H1 (cell line): ENCODE measurements around the gene GNL2. TPM values are rescaled to one million over a fixed set of nuclear protein-coding genes. Genes with fewer than 3 reads are reported as not detected.

Source experiments
- CTCF ChIA-PET: fragments of 300-600 bp; sonication (Branson Sonifier 250); formaldehyde crosslinking; loops from one replicate; lab custom pipeline; 2021; ENCODE audit not compliant: partially characterized antibody; lab: Charles Lee
- POLR2A ChIA-PET: fragments of 300-600 bp; sonication (Branson Sonifier 250); formaldehyde crosslinking; loops from one replicate; lab custom pipeline; 2021; ENCODE audit warnings: inconsistent platforms; ENCODE audit not compliant: partially characterized antibody; lab: Charles Lee
- DNase-seq, 2 experiments: peaks; one replicate each; pipeline versions ENCODE4 v3.0.0 to v3.0.0-alpha.2; 2010 to 2022; ENCODE audit warnings: low spot score in 2 of 2, low read depth in 1 of 2, mixed read lengths in 1 of 2
- FAIRE-seq: peaks from 2 replicates; lab custom pipeline; 2011; peaks lifted over from hg19 to GRCh38; lab: Jason Lieb, UNC
- H2AFZ ChIP-seq: 2 replicates; pipeline ENCODE4 v1.8.1; 2012; ENCODE audit warnings: low read length, inconsistent platforms
- H2AK5ac ChIP-seq: 2 replicates; pipeline ENCODE4 v1.6.1; 2013; ENCODE audit warnings: low read depth, low read length
- H2BK120ac ChIP-seq: replicated peaks from 2 replicates; pipeline ENCODE3; 2013; ENCODE audit warnings: low read depth, low read length, inconsistent platforms
- H2BK12ac ChIP-seq: 2 replicates; pipeline ENCODE4 v1.6.1; 2013; ENCODE audit warnings: low read depth, low read length
- H2BK15ac ChIP-seq: 2 replicates; pipeline ENCODE4 v1.6.1; 2013; ENCODE audit warnings: low read length
- H2BK20ac ChIP-seq: 2 replicates; pipeline ENCODE4 v1.6.1; 2013; ENCODE audit warnings: low read length
- H2BK5ac ChIP-seq: 2 replicates; pipeline ENCODE4 v1.6.1; 2013; ENCODE audit warnings: low read depth, low read length
- H3K14ac ChIP-seq: 2 replicates; pipeline ENCODE4 v1.6.1; 2013; ENCODE audit warnings: inconsistent platforms; ENCODE audit not compliant: insufficient read length
- H3K18ac ChIP-seq: 2 replicates; pipeline ENCODE4 v1.6.1; 2013; ENCODE audit warnings: low read length; ENCODE audit errors: extremely low read depth
- H3K23ac ChIP-seq: 2 replicates; pipeline ENCODE4 v1.6.1; 2013; ENCODE audit warnings: inconsistent platforms; ENCODE audit not compliant: insufficient read length
- H3K23me2 ChIP-seq: 2 replicates; pipeline ENCODE4 v1.6.1; 2013; ENCODE audit warnings: low read depth, low read length
- H3K27ac ChIP-seq: 2 replicates; pipeline ENCODE4 v1.6.1; 2011; ENCODE audit warnings: low read depth, low read length, inconsistent platforms
- H3K27me3 ChIP-seq, 4 experiments: replicated peaks in 1 of 4; 1 replicate in 1 of 4; 2 replicates in 3 of 4; pipeline versions ENCODE4 v1.6.1 to v1.8.1; 2011 to 2013; ENCODE audit warnings: low read length in 3 of 4, mild to moderate bottlenecking in 3 of 4, inconsistent platforms in 2 of 4, mixed read lengths in 2 of 4, moderate library complexity in 1 of 4; ENCODE audit not compliant: control insufficient read depth in 3 of 4, insufficient read depth in 3 of 4; ENCODE audit errors: extremely low read depth in 1 of 4
- H3K36me3 ChIP-seq, 4 experiments: 2 replicates each; pipeline versions ENCODE4 v1.6.1 to v1.8.1; 2011 to 2013; ENCODE audit warnings: mild to moderate bottlenecking in 4 of 4, low read length in 3 of 4, moderate library complexity in 2 of 4, control low read depth in 1 of 4, inconsistent platforms in 1 of 4; ENCODE audit not compliant: insufficient read depth in 4 of 4, control insufficient read depth in 2 of 4
- H3K4ac ChIP-seq: replicated peaks from 2 replicates; pipeline ENCODE3; 2013; ENCODE audit warnings: low read length, low read depth, mixed read lengths, inconsistent platforms; ENCODE audit not compliant: insufficient read length
- H3K4me1 ChIP-seq, 4 experiments: replicated peaks in 1 of 4; 1 replicate in 1 of 4; 2 replicates in 3 of 4; pipeline versions ENCODE4 v1.6.1 to v1.8.1; 2011 to 2013; ENCODE audit warnings: low read length in 3 of 4, inconsistent platforms in 2 of 4, mixed read lengths in 1 of 4; ENCODE audit not compliant: insufficient read depth in 4 of 4, control insufficient read depth in 3 of 4
- H3K4me2 ChIP-seq, 2 experiments: 2 replicates each; pipeline versions ENCODE4 v1.6.1 to v1.8.1; 2011 to 2013; ENCODE audit warnings: low read depth in 2 of 2, low read length in 2 of 2, control low read depth in 1 of 2, inconsistent platforms in 1 of 2, mild to moderate bottlenecking in 1 of 2; ENCODE audit not compliant: insufficient read depth in 1 of 2
- H3K4me3 ChIP-seq, 4 experiments: fragments of 200-600, 300-600 bp in 1 of 4; sonication (generic), shearing (Covaris generic), sonication (Bioruptor Twin) in 1 of 4; 2 replicates each; pipeline versions ENCODE4 v1.5.1 to v1.8.1; 2011 to 2016; ENCODE audit warnings: low read length in 4 of 4, low read depth in 3 of 4, control low read depth in 2 of 4, inconsistent platforms in 2 of 4, mild to moderate bottlenecking in 2 of 4, mixed read lengths in 1 of 4, moderate library complexity in 1 of 4; ENCODE audit not compliant: insufficient read depth in 2 of 4; ENCODE audit errors: extremely low read depth in 1 of 4
- H3K56ac ChIP-seq: replicated peaks from 2 replicates; pipeline ENCODE3; 2013; ENCODE audit warnings: low read depth, mild to moderate bottlenecking, mixed read lengths, low read length, inconsistent platforms; ENCODE audit not compliant: insufficient read length
- H3K79me1 ChIP-seq: 2 replicates; pipeline ENCODE4 v1.6.1; 2013; ENCODE audit warnings: low read depth, low read length, control low read depth
- H3K79me2 ChIP-seq, 2 experiments: 2 replicates each; pipeline versions ENCODE4 v1.6.1 to v1.8.1; 2012 to 2013; ENCODE audit warnings: low read length in 2 of 2, mild to moderate bottlenecking in 2 of 2, inconsistent platforms in 1 of 2; ENCODE audit not compliant: insufficient read depth in 2 of 2, control insufficient read depth in 1 of 2
- H3K9ac ChIP-seq, 4 experiments: replicated peaks in 1 of 4; 1 replicate in 1 of 4; 2 replicates in 3 of 4; pipeline versions ENCODE4 v1.6.1 to v1.8.1; 2011 to 2013; ENCODE audit warnings: low read depth in 3 of 4, low read length in 3 of 4, control low read depth in 2 of 4, mild to moderate bottlenecking in 2 of 4, moderate library complexity in 2 of 4, inconsistent platforms in 1 of 4; ENCODE audit errors: extremely low read depth in 1 of 4
- H3K9me3 ChIP-seq, 2 experiments: 2 replicates each; pipeline versions ENCODE4 v1.6.1 to v1.8.1; 2012 to 2013; ENCODE audit warnings: mild to moderate bottlenecking in 2 of 2, moderate library complexity in 2 of 2, control low read depth in 1 of 2, inconsistent platforms in 1 of 2, low read depth in 1 of 2, low read length in 1 of 2, mixed read lengths in 1 of 2; ENCODE audit not compliant: insufficient read depth in 2 of 2
- H4K20me1 ChIP-seq, 2 experiments: replicated peaks in 1 of 2; 2 replicates each; pipeline versions ENCODE3 to v1.8.1; 2011 to 2013; ENCODE audit warnings: inconsistent platforms in 2 of 2, low read length in 2 of 2, mild to moderate bottlenecking in 1 of 2; ENCODE audit not compliant: insufficient read depth in 2 of 2, control insufficient read depth in 1 of 2
- H4K5ac ChIP-seq: 2 replicates; pipeline ENCODE4 v1.6.1; 2013; ENCODE audit warnings: low read length, low read depth, mixed read lengths, inconsistent platforms; ENCODE audit not compliant: insufficient read length
- H4K8ac ChIP-seq: 2 replicates; pipeline ENCODE4 v1.8.0; 2013; ENCODE audit warnings: mild to moderate bottlenecking, moderate library complexity, low read length, inconsistent platforms; ENCODE audit not compliant: insufficient read depth; ENCODE audit errors: extremely low read depth
- H4K91ac ChIP-seq: replicated peaks from 2 replicates; pipeline ENCODE3; 2013; ENCODE audit warnings: low read length, mixed read lengths, inconsistent platforms; ENCODE audit not compliant: insufficient read length
- FOSL1 ChIP-seq: IDR thresholded peaks from 2 replicates; pipeline ENCODE4 v1.6.1; 2011; ENCODE audit warnings: mild to moderate bottlenecking, low read depth, low read length, moderate library complexity; ENCODE audit not compliant: insufficient read depth
- HDAC2 ChIP-seq, 2 experiments: fragments of 300-600 bp in 1 of 2; sonication (generic) in 1 of 2; IDR thresholded peaks; 2 replicates each; pipeline ENCODE4 v1.6.1; 2011 to 2012; ENCODE audit warnings: low read depth in 2 of 2, low read length in 2 of 2, mild to moderate bottlenecking in 2 of 2, moderate library complexity in 2 of 2, borderline replicate concordance in 1 of 2, inconsistent platforms in 1 of 2
- KDM5A ChIP-seq: fragments of 200-600 bp; IDR thresholded peaks from 2 replicates; pipeline ENCODE4 v1.7.1; 2012; ENCODE audit warnings: mild to moderate bottlenecking, low read length, inconsistent platforms, mixed read lengths
- PHF8 ChIP-seq: fragments of 200-600 bp; sonication (generic); conservative IDR thresholded peaks from 2 replicates; pipeline ENCODE4 v1.7.1; 2012; ENCODE audit warnings: low read depth, mild to moderate bottlenecking, inconsistent platforms, low read length, moderate library complexity
- RAD21 ChIP-seq, 2 experiments: IDR thresholded peaks in 1 of 2; conservative IDR thresholded peaks in 1 of 2; 2 replicates each; pipeline ENCODE4 v1.6.1; 2011; ENCODE audit warnings: low read depth in 2 of 2, low read length in 2 of 2, improper control_type of control experiment in 1 of 2, inconsistent platforms in 1 of 2, mild to moderate bottlenecking in 1 of 2, moderate library complexity in 1 of 2
- SAP30 ChIP-seq: fragments of 300-600 bp; sonication (generic); IDR thresholded peaks from 2 replicates; pipeline ENCODE4 v1.7.1; 2012; ENCODE audit warnings: low read length, moderate library complexity, mild to moderate bottlenecking, inconsistent platforms; ENCODE audit not compliant: insufficient read depth, insufficient replicate concordance
- SIX5 ChIP-seq: IDR thresholded peaks from 2 replicates; pipeline ENCODE4 v1.6.1; 2011; ENCODE audit warnings: mild to moderate bottlenecking, low read depth, low read length
- USF2 ChIP-seq: IDR thresholded peaks from 2 replicates; pipeline ENCODE4 v1.6.1; 2011; ENCODE audit warnings: low read length, improper control_type of control experiment
- ZNF274 ChIP-seq: IDR thresholded peaks from 2 replicates; pipeline ENCODE4 v1.7.0; 2012; ENCODE audit warnings: low read length, borderline replicate concordance; ENCODE audit errors: extremely low read depth
- WGBS, 2 experiments: shearing (Covaris generic) in 1 of 2; methylation state at CpG; one replicate each; pipeline versions ENCODE4 v1.1.6 to v1.1.7; 2013 to 2015; ENCODE audit warnings: low lambda C conversion rate in 2 of 2, mixed read lengths in 2 of 2, inconsistent platforms in 1 of 2, low coverage in 1 of 2, missing lambda C conversion rate in 1 of 2; ENCODE audit not compliant: insufficient replicate concordance in 2 of 2, insufficient coverage in 1 of 2, insufficient read length in 1 of 2; ENCODE audit errors: extremely low coverage in 1 of 2, missing lambda C conversion rate in 1 of 2; 5-methylcytosine and 5-hydroxymethylcytosine counted together
- polyA plus RNA-seq, 7 experiments: library from polyadenylated mRNA; depleted of rRNA in 3 of 7; stranded (reverse) in 5 of 7; unstranded in 2 of 7; fragments of >200 nt in 5 of 7; fragments of 200-250 nt in 2 of 7; gene quantifications; 1 replicate in 5 of 7; 2 replicates in 1 of 7; 4 replicates in 1 of 7; pipeline versions ENCODE4 v1.2.1 to v1.2.3, GENCODE V29; 2011 to 2013; ENCODE audit warnings: missing spikeins in 2 of 7, mixed read lengths in 2 of 7
- total RNA-seq: library from RNA; stranded (reverse); fragmentation: NEBNext Ultra II Directional; extraction: Animal tissue kit (Norgen Biotek cat#: 25700); gene quantifications from 2 replicates; pipeline ENCODE4 v1.2.1, GENCODE V29; 2021
- TF ChIP-seq, protein P1 (sequence below): IDR thresholded peaks from 2 replicates; pipeline ENCODE4 v1.6.1; 2012; ENCODE audit warnings: inconsistent platforms

GNL2 gene
- total and polyA plus RNA-seq, 2 of the 8 experiments (the other 6 are each of a cell fraction or from before 2014, with no cell fraction given) = 22.2 to 88.3 TPM

DNA sequence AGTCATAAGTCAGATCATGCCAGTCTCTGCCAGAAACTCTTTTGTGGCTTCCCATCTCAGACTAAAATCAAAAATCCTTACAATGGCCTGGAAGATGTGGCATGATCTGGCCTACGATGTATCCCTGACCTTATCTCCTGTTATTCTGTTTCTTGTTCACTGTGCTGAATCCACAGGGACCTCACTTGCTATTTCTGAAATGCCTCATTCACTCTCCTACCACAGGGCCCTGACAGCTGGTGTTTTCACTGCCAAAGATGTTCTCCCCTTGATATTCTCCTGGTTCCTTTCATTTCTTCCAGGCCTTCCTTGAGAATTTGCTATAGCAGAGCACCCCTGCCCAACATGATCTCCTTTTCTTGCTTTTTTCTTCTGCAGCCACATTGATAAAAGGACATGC lies 37.3 kb downstream of the GNL2 start:
- H3K79me2 ChIP-seq = peaks cover 0 to 5% of the 10 kb centered on the region in 2 experiments; a peak in 2 of 4 replicates
- ChIA-PET CTCF (no interaction called here), POLR2A (interaction anchor here (0.7 kb wide), 1 partner anchor 69 kb away, joined by 3 read pairs; no protein-coding TSS in a partner anchor)
- no peaks in the 10 kb centered on the region for H3K27me3 ChIP-seq
- no peak overlapping the region for H2AFZ ChIP-seq
- FAIRE-seq (no peak), DNase-seq (no peak)
- H3K56ac ChIP-seq = no peak overlapping the region
- H2BK120ac ChIP-seq = no peak overlapping the region
- H2BK20ac ChIP-seq = no peak overlapping the region
- H3K27ac ChIP-seq = no peak overlapping the region
- no peak overlapping the region for H3K4me3 ChIP-seq
- H4K8ac ChIP-seq = no peak overlapping the region
- H3K36me3 ChIP-seq = 0 out of 8 replicates have a peak, but pooled peaks cover 0 to 6% (median 0%) of the 10 kb centered on the region in 4 experiments
- no peaks in the 10 kb centered on the region; the same call in 1 of the 2 replicates for H3K79me1 ChIP-seq
- no peak overlapping the region for H3K14ac ChIP-seq
- H4K91ac ChIP-seq = no peak overlapping the region
- TF ChIP-seq USF2 (no peak), RAD21 (IDR thresholded peaks at IDR 0.05 in 1 of 2, conservative IDR thresholded peaks at IDR 0.05 in 1 of 2; ENCODE audit: low read depth in 2 of 2, low read length in 2 of 2) (no peak), SAP30 (no peak), SIX5 (no peak), ZNF274 (no peak), PHF8 (no peak), HDAC2 (IDR thresholded peaks at IDR 0.05; ENCODE audit: borderline replicate concordance in 1 of 2, low read depth in 2 of 2, low read length in 2 of 2) (no peak), KDM5A (no peak), FOSL1 (no peak)
- TF ChIP-seq, protein P1, sequence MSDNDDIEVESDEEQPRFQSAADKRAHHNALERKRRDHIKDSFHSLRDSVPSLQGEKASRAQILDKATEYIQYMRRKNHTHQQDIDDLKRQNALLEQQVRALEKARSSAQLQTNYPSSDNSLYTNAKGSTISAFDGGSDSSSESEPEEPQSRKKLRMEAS = no peak
- no peak overlapping the region for H3K23ac ChIP-seq
- peaks cover 0 to 3% of the 10 kb centered on the region in 2 experiments for H4K20me1 ChIP-seq
- no peak overlapping the region for H4K5ac ChIP-seq
- no peak overlapping the region for H2BK15ac ChIP-seq
- H3K4me2 ChIP-seq = no peak overlapping the region
- WGBS, 2 experiments = 90% methylated on average over 1 of the region's 1 CpG; no CpG with 5 or more reads in 1 of the 2 experiments
- H3K9ac ChIP-seq = no peak overlapping the region
- no peak overlapping the region for H2BK5ac ChIP-seq
- H3K23me2 ChIP-seq = peaks cover 3% of the 10 kb centered on the region; the same call in 1 of the 2 replicates
- H3K4me1 ChIP-seq = peaks cover 0 to 8% (median 4%) of the 10 kb centered on the region in 4 experiments; a peak in 6 of 7 replicates
- H3K4ac ChIP-seq = no peak overlapping the region
- H2AK5ac ChIP-seq = no peak overlapping the region
- H3K9me3 ChIP-seq = 0 out of 4 replicates have a peak, but pooled peaks cover 0 to 2% of the 10 kb centered on the region in 2 experiments
- no peak overlapping the region for H2BK12ac ChIP-seq
- H3K18ac ChIP-seq = no peak overlapping the region
